Neural cell (in vitro differentiated cells): ENCODE measurements around the gene ARL2BP.

Experiments
- CTCF ChIP-seq: fragments of 450-650 bp; IDR thresholded peaks from 2 replicates; pipeline ENCODE4 v1.5.1; 2014; ENCODE audit warnings: antibody characterized with exemption, mild to moderate bottlenecking, moderate library complexity; ENCODE audit not compliant: poor library complexity, severe bottlenecking
- EP300 ChIP-seq: fragments of 450-650 bp; conservative IDR thresholded peaks from 2 replicates; pipeline ENCODE4 v1.6.1; 2014; ENCODE audit warnings: antibody characterized with exemption, mild to moderate bottlenecking, moderate library complexity; ENCODE audit not compliant: poor library complexity, severe bottlenecking
- EZH2 ChIP-seq: fragments of 200-600, 300-800 bp; shearing (Covaris generic), sonication (generic); IDR thresholded peaks from 2 replicates; pipeline ENCODE4 v1.6.1; 2014; ENCODE audit warnings: antibody characterized with exemption, low read length, borderline replicate concordance, mild to moderate bottlenecking; ENCODE audit not compliant: insufficient read depth, poor library complexity, severe bottlenecking
- REST ChIP-seq: IDR thresholded peaks from 2 replicates; pipeline ENCODE4 v1.6.1; 2012; ENCODE audit warnings: borderline replicate concordance

- no peak for TF ChIP-seq EZH2
- TF ChIP-seq CTCF = no peak
- TF ChIP-seq EP300 = no peak
- TF ChIP-seq REST = no peak
Measured at GRCh38 chr16:57273359-57273758, 28.3 kb downstream of the ARL2BP start.
